ENCODE measurements around the gene AQP12B.
"Not testable (repeated sequence)": the region's sequence is repeated elsewhere in the genome, so short reads cannot be mapped to it uniquely, and the experiment has no call there.

The AQP12B gene, protein sequence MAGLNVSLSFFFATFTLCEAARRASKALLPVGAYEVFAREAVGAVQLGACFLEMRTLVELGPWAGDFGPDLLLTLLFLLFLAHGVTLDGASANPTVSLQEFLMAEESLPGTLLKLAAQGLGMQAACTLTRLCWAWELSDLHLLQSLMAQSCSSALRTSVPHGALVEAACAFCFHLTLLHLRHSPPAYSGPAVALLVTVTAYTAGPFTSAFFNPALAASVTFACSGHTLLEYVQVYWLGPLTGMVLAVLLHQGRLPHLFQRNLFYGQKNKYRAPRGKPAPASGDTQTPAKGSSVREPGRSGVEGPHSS

DNA sequence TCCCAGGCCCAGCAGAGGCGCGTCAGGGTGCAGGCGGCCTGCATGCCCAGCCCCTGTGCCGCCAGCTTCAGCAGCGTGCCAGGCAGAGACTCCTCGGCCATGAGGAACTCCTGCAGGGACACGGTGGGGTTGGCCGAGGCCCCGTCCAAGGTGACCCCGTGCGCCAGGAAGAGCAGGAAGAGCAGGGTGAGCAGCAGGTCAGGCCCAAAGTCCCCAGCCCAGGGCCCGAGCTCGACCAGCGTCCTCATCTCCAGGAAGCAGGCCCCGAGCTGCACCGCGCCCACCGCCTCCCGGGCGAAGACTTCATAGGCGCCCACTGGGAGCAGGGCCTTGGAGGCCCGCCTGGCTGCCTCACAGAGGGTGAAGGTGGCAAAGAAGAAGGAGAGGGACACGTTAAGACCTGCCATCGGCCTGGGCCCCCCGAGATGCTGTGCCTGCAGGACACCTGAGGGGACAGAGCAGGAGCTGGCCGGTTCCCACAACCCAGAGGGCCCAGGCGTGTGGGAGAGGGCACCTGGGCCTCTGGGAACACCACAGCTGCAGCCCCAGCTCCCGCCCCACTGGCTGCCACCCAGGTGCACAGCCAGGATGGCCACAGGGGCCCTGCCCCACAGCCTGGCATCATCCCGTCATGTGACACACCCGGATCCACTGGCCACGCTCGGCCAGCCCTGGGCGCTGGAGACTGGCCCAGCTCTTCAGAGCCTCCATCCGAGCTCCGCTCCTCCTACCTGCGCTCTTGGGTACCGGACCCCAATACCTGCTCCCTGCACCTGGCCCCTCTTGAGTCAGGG lies at the start of gene AQP12B:
Gene AQP12B, minus strand, starts transcription at position 455 of the 794 bp plus-strand sequence. Its CDS starts 48 bp downstream, at position 407.
- DNase-seq, result not testable (repeated sequence)

DNA sequence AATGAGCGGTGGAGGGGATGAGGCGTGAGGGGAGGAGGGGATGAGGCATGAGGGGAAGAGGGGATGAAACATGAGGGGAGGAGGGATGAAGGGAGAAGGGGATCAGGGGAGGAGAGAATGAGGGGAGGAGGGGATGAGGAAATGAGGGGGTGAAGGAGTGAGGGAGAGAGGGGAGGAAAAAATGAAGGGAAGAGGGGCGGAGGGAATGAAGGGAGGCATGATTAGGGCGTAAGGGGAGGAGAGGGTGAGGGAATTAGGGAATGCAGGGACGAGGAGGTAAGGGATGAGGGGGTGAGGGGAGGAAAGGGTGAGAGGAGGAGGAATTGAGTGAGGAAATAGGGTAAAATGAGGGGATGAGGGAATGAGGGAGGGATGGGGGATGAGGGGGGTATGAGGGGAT lies 49.5 kb upstream of the AQP12B start:
- no peak for DNase-seq

DNA sequence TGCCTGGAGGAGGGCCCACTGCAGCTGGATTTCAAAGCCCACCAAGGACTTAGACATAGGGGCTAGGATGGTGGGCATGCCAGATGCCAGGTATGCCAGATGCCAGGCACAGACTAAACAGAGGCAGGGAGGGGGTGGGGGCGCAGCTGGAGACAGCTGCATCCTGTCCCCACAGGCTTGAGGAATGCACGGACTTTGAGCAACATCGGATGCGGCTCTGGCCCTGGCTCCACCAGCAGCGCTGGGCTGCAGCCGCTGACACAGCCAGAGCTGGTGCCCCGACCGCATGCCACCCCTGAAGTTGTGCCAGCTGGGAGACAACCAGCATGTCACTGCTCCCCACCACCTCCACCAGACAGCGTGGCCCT lies 48.5 kb upstream of the AQP12B start:
- DNase-seq, result no peak

DNA sequence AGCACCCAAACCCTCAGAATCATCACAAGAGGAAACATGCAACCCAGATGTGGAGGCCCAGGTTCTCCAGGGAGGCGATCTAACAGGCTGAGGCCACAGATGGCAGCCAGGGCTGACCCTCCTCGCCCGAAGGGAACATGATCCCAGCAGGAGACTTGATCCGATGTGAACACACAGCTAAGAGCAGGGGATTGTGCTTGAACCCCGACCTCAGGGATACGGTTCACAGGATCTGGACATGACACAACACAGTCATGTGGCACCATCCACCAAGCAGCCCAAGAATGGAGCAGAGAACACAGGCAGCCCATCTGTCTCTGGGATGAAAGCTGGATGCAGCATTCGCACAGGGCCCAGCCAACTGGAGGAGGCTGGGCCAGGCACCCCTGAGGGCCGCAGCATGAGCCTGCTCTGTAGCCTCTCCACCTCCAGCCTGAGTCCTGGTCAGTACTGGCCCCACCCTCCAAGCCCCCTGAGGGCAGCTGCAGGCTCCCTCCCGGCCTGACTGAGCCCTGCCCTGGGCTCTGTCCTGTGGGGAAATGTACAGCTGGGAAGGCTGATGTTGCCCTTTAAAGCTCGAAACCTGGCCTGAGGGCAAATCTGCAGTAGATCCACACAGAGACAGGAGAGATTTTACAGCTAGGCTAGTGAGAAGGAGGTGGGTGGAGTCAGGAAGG lies 48.0 kb upstream of the AQP12B start:
- DNase-seq, result no peak

DNA sequence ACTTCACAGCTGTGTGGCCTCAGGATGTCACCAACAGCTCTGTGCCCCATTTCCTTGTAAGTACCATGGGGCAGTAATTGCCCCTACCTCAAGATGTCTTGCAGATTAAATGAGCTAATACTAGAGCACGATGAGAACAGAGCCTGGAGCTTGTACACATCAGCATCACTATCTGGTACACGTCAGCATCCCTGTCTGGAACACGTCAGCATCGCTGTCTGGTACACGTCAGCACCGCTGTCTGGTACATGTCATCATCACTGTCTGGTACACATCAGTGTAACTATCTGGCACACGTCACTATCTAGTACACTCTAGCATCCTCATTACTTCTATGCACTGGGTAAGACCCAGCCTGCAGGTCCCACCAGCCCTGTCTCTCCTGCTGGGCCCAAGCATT lies 46.1 kb upstream of the AQP12B start:
- DNase-seq, result no peak

DNA sequence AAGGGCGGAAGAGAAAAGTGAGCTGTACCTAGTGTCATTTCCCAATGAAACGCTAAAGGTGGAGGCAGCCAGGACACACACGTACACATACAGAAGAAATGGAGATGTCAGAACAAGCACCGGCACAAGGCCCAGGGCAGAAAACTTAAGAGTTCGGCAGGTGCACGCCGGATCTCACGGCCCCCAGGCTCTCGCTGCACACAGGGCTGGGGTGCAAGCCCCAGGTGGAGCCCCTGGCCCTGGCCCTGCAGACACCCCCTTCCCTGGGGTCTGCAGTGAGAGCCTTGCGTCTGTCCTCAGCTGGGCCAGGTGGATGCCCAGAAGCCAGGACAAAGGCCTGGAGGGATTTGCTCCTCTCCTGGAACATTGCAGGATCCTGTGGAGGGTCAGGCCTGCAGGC lies 45.7 kb upstream of the AQP12B start:
- DNase-seq, result no peak

DNA sequence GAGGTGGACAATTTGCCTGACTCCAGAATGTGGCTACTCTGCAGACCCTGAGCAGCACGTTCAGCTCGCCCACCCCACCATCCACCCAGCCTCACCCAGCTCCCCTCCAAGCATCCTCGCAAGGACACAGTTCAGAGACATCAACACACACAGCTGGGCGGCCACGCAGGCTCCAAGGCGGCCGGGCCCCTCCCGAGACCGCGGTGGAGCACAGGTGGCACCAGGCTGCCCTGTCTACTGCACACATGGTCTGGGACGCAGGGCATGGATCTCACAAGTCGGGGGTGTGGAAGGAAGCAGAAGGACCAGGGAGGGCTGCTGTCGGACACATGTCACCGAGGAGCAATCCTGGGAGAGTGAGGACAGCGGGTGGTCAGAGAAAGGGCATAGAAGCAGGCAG lies 45.2 kb upstream of the AQP12B start:
- no peak for DNase-seq

DNA sequence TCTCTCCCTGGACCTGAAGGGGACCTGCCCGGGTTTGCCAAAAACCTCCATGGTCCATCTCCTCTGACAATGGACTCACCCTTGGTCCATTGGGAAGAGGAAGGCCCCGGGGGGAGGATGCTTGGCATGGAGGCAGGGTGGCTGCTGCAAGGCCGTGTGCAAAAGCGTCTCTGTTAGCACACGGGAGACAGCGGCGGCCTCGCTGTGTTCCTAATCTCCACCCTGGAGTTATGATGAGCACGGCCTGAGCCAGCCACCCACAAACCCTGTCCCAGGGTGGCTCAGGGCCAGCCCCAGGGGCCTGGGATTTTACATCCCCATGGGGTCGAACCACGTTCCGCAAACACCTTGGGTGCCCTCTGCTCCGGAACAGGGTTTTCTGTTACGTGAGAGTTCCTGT lies 44.8 kb upstream of the AQP12B start:
- no peak for DNase-seq

DNA sequence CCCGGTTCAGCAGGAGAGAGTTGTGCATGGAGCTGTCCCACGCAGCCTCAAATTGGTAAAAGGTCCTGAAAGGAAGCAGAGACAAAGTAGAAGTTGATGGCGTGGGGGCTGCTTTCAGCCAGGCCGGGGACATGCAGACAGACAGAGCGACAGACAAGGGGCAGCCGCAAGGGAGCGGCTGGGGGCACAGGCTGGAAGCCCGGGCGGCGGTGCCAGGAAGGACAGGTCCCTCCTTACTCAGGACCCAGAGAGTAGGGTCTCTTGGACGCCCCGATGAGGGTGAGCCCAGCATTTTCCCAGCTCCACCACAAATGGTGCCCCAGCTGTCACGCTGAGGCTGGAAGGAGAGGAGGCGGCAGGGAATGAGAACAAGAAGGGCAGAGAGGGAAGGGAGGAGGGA lies 44.2 kb upstream of the AQP12B start:
- DNase-seq, result no peak

DNA sequence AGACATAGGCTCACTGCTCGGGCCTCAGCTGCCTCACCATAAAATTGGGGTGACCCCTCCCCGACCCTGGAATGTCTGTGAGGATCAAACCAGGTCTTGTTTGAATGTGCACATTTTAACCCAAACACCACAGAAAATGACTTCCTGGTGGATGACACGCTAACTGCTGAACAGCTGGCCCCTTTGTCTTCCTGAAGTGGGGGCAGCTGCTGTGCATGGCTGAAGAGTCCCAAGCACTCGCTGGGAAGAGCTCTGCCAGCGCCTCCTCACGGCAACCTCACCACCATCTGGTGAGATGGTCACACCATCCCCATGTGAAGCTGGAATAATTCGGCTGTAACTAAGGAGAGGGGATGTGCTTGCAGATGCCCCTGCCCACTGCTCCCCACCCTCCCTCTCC lies 43.0 kb upstream of the AQP12B start:
- no peak for DNase-seq

DNA sequence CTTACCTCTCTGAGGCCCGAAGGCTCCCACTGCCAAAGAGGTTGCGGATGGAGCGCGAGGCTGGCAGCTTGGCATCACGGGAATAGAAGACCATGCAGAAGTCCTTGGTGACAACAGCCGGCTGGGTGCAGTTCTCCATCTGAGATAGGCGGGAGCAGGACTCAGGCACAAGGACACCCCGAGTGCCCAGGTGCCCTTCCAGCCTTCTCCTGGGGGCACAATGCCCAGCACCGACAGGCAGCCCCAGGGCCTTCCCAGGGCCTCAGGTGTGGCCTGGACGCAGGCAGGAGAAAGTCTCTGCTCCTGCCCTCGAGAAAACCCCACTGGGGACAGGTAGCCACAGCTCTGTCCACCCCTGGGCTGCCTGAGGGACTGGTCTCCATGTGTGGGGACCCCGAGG lies 42.6 kb upstream of the AQP12B start:
- no peak for DNase-seq

DNA sequence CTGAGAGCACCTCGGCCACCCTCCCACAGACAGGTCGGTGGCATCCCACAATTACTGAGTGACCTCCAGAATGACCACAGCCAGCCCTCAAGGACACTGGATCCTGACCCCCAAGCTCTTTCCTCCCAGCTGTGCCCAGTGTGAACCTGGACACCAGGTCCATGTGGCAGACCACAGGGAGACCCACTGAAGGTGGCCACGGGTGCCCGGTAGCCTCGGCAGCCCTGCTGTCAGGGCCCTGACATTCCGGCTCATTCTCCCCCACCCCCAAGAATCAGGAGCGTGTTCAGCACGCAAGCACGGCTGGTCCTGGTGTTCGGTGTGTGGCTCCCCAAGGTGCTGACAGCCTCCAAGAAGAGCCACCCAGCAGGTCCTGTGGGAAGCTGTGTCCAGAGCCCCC lies 41.7 kb upstream of the AQP12B start:
- no peak for DNase-seq

DNA sequence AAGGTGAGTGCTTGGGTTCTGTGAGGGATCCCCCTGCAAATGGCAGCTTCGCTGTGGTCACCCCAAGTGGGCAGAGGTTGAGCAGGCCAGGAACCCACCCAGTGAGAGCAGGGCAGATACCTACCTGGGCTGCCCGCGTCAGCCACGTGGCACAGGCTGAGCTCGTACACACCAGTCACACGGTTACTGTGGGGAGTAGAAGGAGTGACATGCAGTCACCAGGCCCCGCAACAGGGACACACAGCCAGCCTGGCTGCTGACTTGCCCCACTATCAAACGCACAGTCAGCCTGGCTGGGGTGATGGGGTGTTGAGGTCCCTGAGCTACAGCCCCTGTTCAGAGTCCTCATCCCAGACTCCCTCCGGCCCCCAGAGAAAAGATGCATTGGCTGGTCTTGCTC lies 41.2 kb upstream of the AQP12B start:
- no peak for DNase-seq

DNA sequence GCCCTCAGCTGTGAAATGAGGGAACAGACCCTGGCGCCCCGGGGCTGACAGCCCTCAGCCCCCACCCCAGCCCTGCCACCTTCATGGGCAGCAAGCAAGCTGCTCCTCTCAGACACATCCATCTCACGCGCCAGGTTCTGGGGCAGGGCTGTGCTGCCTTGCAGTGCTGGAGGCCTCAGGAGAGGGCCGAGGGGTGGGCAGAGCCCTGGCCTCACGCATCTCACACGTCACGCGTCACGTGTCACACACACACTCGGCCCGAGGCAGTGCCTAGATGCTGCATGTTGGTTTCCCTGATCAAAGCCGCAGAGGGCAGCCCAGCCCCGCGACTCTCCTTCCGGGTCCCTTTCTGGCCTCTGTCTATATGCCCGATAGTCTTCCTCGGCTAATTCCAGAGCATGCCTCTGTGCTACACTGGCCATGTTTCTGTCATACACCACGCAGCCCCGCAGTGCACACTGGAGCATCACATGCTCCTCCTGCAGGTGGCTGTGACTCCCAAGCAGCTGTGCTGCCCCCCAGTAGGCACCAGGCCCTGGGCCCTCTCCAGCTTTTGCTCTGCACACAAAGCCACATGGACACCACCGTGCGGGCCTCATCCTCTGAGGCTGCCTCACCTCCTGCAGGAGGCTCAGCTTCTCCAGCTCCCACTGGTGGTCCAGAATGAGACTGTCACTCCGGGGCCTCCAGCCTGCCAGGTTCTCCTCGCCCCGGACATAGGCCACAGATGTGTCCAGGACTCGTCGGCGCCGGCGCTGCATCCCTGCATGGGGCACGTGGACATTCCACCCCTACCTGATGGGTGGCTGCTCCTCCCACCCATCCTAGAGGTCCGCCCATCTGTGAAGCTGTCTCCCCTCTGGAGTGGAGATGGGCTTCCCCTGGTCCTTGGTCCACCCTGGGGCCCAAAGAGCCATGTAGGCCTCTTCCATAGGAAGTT lies 40.4 kb upstream of the AQP12B start:
- no peak for DNase-seq

DNA sequence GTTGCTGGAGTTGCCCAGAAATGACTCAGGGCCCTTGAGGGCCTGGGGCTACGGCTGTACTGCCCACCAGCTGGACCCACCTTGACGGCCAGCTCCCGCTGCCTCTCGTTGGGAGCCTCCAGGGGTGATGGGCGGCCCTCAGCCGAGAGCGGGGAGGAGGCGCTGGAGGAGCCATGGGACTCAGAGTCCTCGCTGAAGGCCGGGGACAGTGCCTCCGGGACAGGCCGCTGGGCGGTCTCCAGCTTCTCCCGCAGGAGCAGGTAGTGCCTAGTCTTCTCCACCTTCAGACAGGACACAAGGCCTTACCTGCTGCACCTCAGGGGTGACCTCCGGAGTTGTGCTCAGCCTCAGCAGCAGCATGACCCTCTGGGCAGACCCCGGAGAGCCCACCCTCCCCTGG lies 39.7 kb upstream of the AQP12B start:
- DNase-seq, result no peak

DNA sequence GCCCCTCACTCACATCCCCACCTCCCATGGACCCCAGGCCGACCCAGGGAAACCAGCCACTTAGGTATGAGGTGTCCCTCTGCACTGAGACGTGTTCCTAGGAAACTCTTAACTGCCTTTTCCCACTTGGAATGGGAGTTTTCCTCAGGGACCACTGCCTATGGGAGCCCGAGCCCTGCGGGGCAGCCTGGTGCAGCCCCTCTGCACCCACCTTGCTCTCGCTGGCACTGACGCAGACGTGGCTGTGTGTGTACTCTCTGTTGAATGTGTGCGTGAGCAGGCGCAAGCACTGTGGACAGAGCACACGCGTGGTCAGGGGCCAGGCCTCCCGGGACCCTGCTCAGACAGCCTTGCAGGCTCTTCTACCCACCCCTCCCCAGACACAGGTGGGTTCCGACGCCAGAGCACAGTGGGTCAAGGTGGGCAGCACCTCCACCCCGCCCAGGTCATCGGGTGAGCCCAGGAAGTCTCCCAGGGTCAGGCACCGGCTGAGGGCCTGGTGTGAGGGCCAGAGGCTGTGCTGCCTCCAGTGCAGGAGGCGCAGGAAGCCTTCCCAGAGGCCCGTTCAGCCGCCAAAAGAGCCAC lies 39.0 kb upstream of the AQP12B start:
- no peak for DNase-seq

DNA sequence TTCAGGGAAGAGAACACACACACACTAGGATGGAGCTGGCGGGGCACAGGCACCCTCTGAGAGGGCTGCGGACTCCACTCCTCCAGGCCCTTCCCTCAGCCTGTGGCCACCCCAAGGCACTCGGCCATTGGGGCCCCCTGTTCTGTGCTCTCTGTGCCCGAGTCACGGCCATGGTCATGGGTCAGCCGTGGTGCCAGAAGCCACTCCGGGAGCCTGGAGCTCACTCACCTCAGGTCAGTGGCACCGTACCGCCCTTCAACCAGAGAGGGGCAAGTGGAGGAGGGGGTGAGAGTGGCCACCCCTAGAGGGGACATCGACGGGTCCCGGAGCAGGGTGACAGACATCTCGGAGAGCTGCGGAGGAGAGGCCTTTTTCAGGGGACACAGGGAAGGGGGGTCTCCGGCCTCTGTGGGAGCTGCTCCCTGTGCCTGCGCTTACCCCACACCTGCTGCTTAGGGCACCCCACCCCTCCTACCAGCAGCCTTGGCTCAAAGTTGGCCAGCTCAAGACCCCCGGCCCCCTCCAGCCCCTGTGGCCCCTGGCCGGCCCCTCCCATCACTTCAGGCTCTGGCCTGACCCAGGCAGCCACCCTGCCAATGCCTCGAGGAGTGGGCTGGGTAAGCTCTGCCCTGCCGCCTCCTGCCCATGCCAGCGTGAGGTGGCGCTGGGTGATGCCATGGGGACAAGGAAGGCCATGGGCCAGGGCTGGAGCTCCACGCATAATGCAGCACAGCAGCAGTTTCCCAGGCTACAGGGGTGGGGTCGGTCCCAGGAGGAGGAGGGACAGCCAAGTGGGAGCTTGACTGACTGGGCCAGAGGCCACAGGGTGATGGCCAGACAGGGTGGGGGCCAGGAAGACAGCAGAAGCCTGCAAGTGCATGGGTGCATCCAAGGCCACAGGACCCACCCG lies 38.3 kb upstream of the AQP12B start:
- DNase-seq, result no peak

DNA sequence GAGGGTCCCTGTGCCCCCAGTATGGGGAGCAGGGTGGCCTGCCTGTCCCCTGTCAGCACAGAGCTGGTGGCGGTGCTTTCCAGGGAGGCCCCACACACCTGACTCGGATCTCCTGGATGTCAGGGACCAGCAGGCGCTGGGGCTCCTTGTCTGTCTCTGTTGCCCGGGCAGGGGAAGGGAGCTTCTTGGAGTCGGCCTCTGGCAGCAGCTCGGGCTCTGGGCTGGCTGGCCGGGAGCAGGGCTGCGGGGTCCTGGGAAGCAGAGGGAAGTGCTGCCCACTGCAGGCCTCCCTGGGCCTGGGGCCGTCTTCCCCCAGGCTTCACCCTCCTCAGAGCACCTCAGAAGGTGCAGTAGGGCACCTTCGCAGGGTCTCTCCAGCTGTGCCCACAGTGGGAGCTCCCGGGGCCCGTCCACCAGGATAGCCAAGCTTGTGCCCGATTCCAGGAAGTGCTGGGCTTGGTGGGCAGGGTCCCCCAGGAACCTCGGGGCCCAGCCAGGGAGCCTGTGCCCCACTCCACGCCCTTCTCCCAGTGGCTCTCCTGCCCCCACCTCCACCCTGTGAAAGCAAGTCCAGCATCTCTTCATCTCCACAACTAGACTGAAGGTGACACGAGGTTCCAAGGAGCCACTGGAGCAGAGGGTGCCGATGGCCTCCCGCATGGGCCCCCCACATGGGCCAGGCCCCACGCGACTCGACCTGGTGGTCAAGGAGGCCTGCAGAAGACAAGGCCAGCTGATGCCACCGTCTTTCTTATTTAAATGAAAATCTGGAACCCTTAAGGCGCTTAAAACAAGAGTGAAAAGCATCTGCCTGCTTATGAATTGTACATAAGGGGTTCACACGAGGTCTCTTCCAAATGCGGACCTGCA lies 37.2 kb upstream of the AQP12B start:
- no peak for DNase-seq

DNA sequence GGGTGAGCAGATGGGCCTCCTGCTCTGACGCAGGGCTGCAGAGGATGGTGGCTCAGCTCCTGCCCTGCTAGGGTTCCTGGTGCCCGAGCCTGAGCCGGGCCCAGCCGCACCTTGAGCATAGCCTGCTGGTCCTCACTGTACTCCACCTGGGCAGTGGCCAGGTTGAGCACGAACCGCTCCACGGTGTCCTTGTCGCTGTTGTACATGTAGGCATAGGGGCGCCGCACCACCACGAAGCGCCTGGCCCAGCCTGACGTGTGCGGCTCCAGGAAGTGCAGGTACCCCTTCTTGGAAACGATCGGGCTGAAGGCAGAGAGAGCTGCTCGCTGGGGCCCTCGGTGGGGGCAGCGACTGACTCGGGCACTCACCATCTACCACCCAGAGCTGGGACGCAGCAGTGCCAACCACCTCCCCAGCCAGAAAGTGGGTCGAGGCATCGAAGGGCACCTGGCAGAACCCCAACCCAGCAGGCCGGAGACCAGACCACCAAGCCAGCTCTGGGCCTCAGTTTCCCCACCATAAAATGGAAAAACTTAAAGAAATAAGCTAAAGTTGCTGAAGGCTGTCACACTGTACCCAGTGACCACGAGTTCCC lies 36.3 kb upstream of the AQP12B start:
- no peak for DNase-seq
